HFF-Myc (cell line): ENCODE measurements around the gene DCAF4.

Experiments used
- DNase-seq: peaks from one replicate; pipeline ENCODE4 v3.0.0-alpha.2; 2011; ENCODE audit warnings: low read depth; ENCODE audit errors: extremely low read depth
- H3K4me3 ChIP-seq: replicated peaks from 2 replicates; pipeline ENCODE4 v1.5.1; 2011; ENCODE audit warnings: low read depth, mild to moderate bottlenecking, control low read depth, low read length
- TF ChIP-seq, protein P1 (sequence below): IDR thresholded peaks from 2 replicates; pipeline ENCODE4 v1.5.1; 2012; ENCODE audit warnings: mild to moderate bottlenecking, low read depth, low read length, control low read depth; ENCODE audit errors: missing control alignments

DCAF4 gene

GRCh38 chr14:72974661-72975060 is 48.4 kb downstream of the DCAF4 start:
- DNase-seq: no peak
- H3K4me3 ChIP-seq: no peak overlapping the region
- TF ChIP-seq, protein P1, sequence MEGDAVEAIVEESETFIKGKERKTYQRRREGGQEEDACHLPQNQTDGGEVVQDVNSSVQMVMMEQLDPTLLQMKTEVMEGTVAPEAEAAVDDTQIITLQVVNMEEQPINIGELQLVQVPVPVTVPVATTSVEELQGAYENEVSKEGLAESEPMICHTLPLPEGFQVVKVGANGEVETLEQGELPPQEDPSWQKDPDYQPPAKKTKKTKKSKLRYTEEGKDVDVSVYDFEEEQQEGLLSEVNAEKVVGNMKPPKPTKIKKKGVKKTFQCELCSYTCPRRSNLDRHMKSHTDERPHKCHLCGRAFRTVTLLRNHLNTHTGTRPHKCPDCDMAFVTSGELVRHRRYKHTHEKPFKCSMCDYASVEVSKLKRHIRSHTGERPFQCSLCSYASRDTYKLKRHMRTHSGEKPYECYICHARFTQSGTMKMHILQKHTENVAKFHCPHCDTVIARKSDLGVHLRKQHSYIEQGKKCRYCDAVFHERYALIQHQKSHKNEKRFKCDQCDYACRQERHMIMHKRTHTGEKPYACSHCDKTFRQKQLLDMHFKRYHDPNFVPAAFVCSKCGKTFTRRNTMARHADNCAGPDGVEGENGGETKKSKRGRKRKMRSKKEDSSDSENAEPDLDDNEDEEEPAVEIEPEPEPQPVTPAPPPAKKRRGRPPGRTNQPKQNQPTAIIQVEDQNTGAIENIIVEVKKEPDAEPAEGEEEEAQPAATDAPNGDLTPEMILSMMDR: no peak

DNA sequence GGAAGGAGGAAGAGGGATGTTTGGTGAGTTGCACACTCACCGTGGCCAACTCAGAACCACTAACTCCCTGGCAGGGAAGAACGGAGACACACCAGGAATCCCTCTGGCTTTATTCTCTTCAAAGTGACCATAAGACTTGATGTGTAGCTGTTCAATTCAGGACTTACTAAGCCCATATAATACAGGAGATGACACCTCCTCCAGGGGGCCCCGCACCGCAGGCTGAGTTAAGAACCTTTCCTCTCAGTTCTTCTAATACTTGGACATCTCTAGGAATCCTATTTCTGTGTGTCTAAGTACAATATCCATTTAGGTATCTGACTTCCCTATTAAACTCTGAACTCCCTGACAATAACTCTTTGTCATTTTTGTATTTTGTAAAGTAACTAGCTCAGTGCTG is 49.5 kb downstream of the DCAF4 start:
- TF ChIP-seq, protein P1: peak; percentile 34
- no peak for DNase-seq
- no peak overlapping the region for H3K4me3 ChIP-seq

GRCh38 chr14:72978856-72979255 is 52.6 kb downstream of the DCAF4 start:
- TF ChIP-seq, protein P1: no peak
- no peak for DNase-seq
- no peak overlapping the region for H3K4me3 ChIP-seq

GRCh38 chr14:72980863-72981262 is 54.6 kb downstream of the DCAF4 start:
- H3K4me3 ChIP-seq: no peak overlapping the region
- TF ChIP-seq, protein P1: no peak
- DNase-seq: no peak

- H3K4me3 ChIP-seq: no peak overlapping the region
- TF ChIP-seq, protein P1: no peak
- DNase-seq: no peak
These were observed 56.0 kb downstream of the DCAF4 start for GRCh38 chr14:72982146-72982708.

- TF ChIP-seq, protein P1: no peak
- no peak for DNase-seq
- no peak overlapping the region for H3K4me3 ChIP-seq
These were observed 60.0 kb downstream of the DCAF4 start for GRCh38 chr14:72986214-72986613.

- H3K4me3 ChIP-seq: no peak overlapping the region
- TF ChIP-seq, protein P1: no peak
These were observed 60.6 kb downstream of the DCAF4 start for GRCh38 chr14:72986857-72987256.

More at GRCh38 chr14:72986857-72987256, 60.6 kb downstream of the DCAF4 start:
- no peak for DNase-seq
